ENCODE results near the gene ZC3H11A. TPM values are rescaled to one million over a fixed set of nuclear protein-coding genes. Genes with fewer than 3 reads are reported as not detected.

ZC3H11A gene
- total RNA-seq, 1 donor from 2014 or later: 91.6 TPM

DNA sequence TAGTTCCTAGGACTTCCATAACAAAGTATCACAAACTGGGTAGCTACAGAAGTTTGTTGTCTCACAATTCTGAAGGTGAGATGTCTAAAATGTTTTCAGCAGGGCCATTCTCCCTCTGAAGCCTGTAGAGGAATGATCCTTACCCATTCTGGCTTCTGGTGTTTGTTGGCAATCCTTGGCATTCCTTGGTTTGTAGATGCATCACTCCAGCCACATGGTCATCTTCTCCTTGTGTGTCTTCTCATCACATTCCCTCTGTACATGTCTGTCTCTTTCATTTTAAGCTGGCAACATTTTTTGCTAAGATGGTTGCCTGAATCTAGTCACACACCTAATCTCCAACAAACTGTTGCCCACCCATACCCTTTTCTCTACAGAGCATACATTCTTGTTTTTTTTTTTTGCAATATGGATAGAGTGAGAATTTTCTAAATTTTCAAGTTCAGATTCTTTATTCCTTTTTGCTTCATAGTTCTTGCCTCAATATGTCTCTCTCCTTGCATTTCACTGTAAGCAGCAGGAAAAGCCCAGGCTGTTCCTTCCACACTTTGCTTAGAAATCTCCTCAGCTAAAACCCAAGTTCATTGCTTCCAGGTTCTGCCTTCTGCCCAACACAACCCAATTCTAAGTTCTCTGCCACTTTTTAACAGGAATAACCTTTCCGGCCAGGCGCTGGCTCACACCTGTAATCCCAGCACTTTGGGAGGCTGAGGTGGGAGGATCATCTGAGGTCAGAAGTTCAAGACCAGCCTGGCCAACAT lies 18.3 kb downstream of the ZC3H11A start:
- peak overlapping the region; percentile 30 for H3K27ac Mint-ChIP-seq
- ChIA-PET POLR2A (no interaction called here), CTCF (interaction anchor here (0.7 kb wide), 1 partner anchor 111 kb away, joined by 4 read pairs; no protein-coding TSS in a partner anchor)
- intact Hi-C loops (cut with micrococcal nuclease): no loop called here
- H3K36me3 Mint-ChIP-seq (ENCODE audit: low read depth): peaks cover 65% of the 10 kb centered on the region
- no peak for DNase-seq
- H3K4me3 Mint-ChIP-seq: no peak overlapping the region
- H3K9me3 Mint-ChIP-seq: no peaks in the 10 kb centered on the region
- no peaks in the 10 kb centered on the region for H3K27me3 Mint-ChIP-seq
- TF ChIP-seq, protein P1, sequence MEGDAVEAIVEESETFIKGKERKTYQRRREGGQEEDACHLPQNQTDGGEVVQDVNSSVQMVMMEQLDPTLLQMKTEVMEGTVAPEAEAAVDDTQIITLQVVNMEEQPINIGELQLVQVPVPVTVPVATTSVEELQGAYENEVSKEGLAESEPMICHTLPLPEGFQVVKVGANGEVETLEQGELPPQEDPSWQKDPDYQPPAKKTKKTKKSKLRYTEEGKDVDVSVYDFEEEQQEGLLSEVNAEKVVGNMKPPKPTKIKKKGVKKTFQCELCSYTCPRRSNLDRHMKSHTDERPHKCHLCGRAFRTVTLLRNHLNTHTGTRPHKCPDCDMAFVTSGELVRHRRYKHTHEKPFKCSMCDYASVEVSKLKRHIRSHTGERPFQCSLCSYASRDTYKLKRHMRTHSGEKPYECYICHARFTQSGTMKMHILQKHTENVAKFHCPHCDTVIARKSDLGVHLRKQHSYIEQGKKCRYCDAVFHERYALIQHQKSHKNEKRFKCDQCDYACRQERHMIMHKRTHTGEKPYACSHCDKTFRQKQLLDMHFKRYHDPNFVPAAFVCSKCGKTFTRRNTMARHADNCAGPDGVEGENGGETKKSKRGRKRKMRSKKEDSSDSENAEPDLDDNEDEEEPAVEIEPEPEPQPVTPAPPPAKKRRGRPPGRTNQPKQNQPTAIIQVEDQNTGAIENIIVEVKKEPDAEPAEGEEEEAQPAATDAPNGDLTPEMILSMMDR (IDR thresholded peaks at IDR 0.05): no peak
- ATAC-seq (ENCODE audit: low read depth): no peak
- H3K4me1 Mint-ChIP-seq: peaks cover 10% of the 10 kb centered on the region

DNA sequence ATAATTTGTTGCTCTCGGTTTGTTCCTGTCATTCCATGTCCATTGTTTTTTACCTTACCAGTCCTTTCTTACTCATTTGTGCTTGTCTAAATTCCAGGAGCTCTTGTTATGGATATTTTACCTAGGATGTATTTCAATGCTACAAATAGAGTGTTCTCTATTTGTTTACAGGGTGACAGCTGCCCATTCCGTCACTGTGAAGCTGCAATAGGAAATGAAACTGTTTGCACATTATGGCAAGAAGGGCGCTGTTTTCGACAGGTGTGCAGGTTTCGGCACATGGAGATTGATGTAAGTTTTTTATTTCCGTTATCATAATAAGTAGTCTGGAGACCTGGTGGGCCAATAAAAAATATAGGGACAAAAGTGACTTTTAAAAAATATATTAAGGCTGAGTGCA lies 23.0 kb downstream of the ZC3H11A start:
- DNase-seq: no peak
- TF ChIP-seq, protein P1 (IDR thresholded peaks at IDR 0.05): no peak
- intact Hi-C loops (cut with micrococcal nuclease): no loop called here
- Mint-ChIP-seq H3K27me3 (no peaks in the 10 kb centered on the region), H3K36me3 (ENCODE audit: low read depth) (peaks cover 74% of the 10 kb centered on the region), H3K9me3 (no peaks in the 10 kb centered on the region), H3K4me3 (no peak overlapping the region), H3K4me1 (peaks cover 10% of the 10 kb centered on the region), H3K27ac (peak overlapping the region; percentile 66)
- POLR2A ChIA-PET: no interaction called here
- peak; percentile 18 for ATAC-seq (ENCODE audit: low read depth)
- CTCF ChIA-PET: interaction anchor here (0.8 kb wide), 1 partner anchor 551 kb away, joined by 3 read pairs; no protein-coding TSS in a partner anchor

DNA sequence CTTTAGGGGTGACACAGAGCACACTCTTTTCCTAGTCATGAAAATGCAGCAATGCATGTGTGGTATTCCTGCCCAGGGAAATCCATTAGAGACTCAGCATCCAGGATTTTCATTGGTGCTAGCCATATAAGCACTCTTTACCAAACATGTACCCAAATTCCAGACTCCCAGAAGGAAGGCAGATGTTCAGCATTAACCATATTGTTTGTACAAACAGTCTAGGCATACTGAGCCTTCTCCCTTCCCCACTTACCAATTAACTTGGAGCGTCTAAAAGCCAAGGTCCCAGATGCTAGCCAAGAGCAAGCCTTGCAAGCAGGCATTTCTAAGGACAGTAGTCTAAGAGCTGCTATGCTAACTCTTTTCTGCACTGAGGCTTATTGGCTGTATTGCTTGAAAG lies 27.9 kb downstream of the ZC3H11A start:
- Mint-ChIP-seq H3K4me3 (no peak overlapping the region), H3K27me3 (no peaks in the 10 kb centered on the region), H3K4me1 (peaks cover 4% of the 10 kb centered on the region), H3K9me3 (no peaks in the 10 kb centered on the region), H3K36me3 (ENCODE audit: low read depth) (peaks cover 78% of the 10 kb centered on the region), H3K27ac (no peak overlapping the region)
- POLR2A ChIA-PET: no interaction called here
- TF ChIP-seq, protein P1 (IDR thresholded peaks at IDR 0.05): no peak
- intact Hi-C loops (cut with micrococcal nuclease): no loop called here
- CTCF ChIA-PET: no interaction called here
- no peak for ATAC-seq (ENCODE audit: low read depth)
- no peak for DNase-seq

DNA sequence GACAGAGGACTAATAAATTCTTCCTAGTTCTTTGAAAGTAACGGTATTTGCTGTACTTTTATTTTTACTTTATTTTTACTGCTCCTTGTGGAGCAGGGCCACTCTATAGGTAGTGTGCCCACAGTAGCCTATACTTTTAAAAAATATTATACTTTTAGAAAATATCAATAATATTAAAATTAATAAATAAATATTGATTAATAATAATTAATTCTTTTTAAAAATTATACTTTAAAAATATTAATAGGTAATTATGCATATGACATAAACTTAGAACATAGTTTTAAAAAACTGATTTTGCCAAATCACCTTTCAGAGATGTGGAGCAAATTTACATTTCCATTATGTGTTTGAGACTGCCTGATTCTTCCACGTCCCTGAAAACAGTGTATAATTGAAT lies 30.8 kb downstream of the ZC3H11A start:
- no peaks in the 10 kb centered on the region for H3K27me3 Mint-ChIP-seq
- DNase-seq (no peak), ATAC-seq (ENCODE audit: low read depth) (no peak)
- ChIA-PET CTCF (no interaction called here), POLR2A (no interaction called here)
- peaks cover 7% of the 10 kb centered on the region for H3K4me1 Mint-ChIP-seq
- no peaks in the 10 kb centered on the region for H3K9me3 Mint-ChIP-seq
- intact Hi-C loops (cut with micrococcal nuclease): no loop called here
- TF ChIP-seq, protein P1 (IDR thresholded peaks at IDR 0.05): no peak
- peaks cover 79% of the 10 kb centered on the region for H3K36me3 Mint-ChIP-seq (ENCODE audit: low read depth)
- H3K27ac Mint-ChIP-seq: no peak overlapping the region
- no peak overlapping the region for H3K4me3 Mint-ChIP-seq

DNA sequence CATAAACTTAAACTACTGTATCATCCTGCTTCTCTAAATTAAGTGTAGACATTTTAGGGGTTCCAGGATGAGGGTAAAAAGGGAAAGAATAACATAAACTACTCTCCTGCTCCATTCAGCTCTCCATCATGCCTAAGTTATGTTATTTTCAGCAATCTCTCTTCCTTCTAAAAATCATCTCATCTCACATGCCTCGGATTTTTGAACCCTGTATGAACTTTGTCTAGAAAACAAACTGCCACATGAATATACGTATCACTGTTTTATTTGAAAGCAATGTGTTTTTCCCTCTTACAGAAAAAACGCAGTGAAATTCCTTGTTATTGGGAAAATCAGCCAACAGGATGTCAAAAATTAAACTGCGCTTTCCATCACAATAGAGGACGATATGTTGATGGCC lies 32.6 kb downstream of the ZC3H11A start:
- H3K27me3 Mint-ChIP-seq: no peaks in the 10 kb centered on the region
- TF ChIP-seq, protein P1 (IDR thresholded peaks at IDR 0.05): no peak
- ATAC-seq (ENCODE audit: low read depth) (no peak), DNase-seq (no peak)
- peaks cover 7% of the 10 kb centered on the region for H3K4me1 Mint-ChIP-seq
- H3K27ac Mint-ChIP-seq: no peak overlapping the region
- POLR2A ChIA-PET: no interaction called here
- CTCF ChIA-PET: no interaction called here
- H3K4me3 Mint-ChIP-seq: no peak overlapping the region
- no peaks in the 10 kb centered on the region for H3K9me3 Mint-ChIP-seq
- peaks cover 77% of the 10 kb centered on the region for H3K36me3 Mint-ChIP-seq (ENCODE audit: low read depth)
- intact Hi-C loops (cut with micrococcal nuclease): no loop called here
